Smooth muscle cell of trachea (primary cell): ENCODE measurements around the gene TAS2R10. TPM values are rescaled to one million over a fixed set of nuclear protein-coding genes. Genes with fewer than 3 reads are reported as not detected.

Experiments used
- total RNA-seq: library from RNA; depleted of rRNA; stranded (reverse); fragments of >200 nt; gene quantifications from 2 replicates; pipeline ENCODE4 v1.2.1, GENCODE V29; 2014

TAS2R10 gene, protein sequence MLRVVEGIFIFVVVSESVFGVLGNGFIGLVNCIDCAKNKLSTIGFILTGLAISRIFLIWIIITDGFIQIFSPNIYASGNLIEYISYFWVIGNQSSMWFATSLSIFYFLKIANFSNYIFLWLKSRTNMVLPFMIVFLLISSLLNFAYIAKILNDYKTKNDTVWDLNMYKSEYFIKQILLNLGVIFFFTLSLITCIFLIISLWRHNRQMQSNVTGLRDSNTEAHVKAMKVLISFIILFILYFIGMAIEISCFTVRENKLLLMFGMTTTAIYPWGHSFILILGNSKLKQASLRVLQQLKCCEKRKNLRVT
- 0.99 and 1.6 TPM in 2 replicates for total RNA-seq

GRCh38 chr12:10826258-10826657 lies at the start of gene TAS2R10:
Gene TAS2R10, minus strand, starts transcription at chr12:10826358. Its CDS starts 89 bp downstream, at chr12:10826269.

GRCh38 chr12:10849425-10849878 lies 23.3 kb upstream of the TAS2R10 start, which contains the start of gene PRR4:
Gene PRR4, minus strand, starts transcription at chr12:10849475. Its CDS starts 38 bp downstream, at chr12:10849437.

GRCh38 chr12:10810068-10810467 lies 16.1 kb downstream of the TAS2R10 start, which contains the start of gene TAS2R9:
Gene TAS2R9, minus strand, starts transcription at chr12:10810168. Its CDS starts 93 bp downstream, at chr12:10810075.

GRCh38 chr12:10807186-10807585 lies 19.0 kb downstream of the TAS2R10 start, which contains the start of gene TAS2R8:
Gene TAS2R8, minus strand, starts transcription at chr12:10807286. Its CDS starts 306 bp downstream, at chr12:10806980.

GRCh38 chr12:10802587-10802986 lies 23.6 kb downstream of the TAS2R10 start, which contains the start of gene TAS2R7:
Gene TAS2R7, minus strand, starts transcription at chr12:10802627. Its CDS starts 57 bp downstream, at chr12:10802570.

Other genes starting within 250 kb of the TAS2R10 start
- 8.1 and 25.7 TPM in 2 replicates for gene MAGOHB, start 212.7 kb downstream of the TAS2R10 start, total RNA-seq
- 0.50 TPM in 1 of 2 replicates, not detected in the other for gene STYK1, start 152.3 kb downstream of the TAS2R10 start, total RNA-seq
- 80.9 and 140 TPM in 2 replicates for gene YBX3, start 103.0 kb downstream of the TAS2R10 start, total RNA-seq
- gene TAS2R7, start 23.7 kb downstream of the TAS2R10 start, total RNA-seq, result not detected in 2 replicates
- 0.29 TPM in 1 of 2 replicates, not detected in the other for gene TAS2R8, start 19.1 kb downstream of the TAS2R10 start, total RNA-seq
- not detected in 2 replicates for gene TAS2R9, start 16.2 kb downstream of the TAS2R10 start, total RNA-seq
- 0.73 and 3.0 TPM in 2 replicates for gene PRR4, start 23.1 kb upstream of the TAS2R10 start, total RNA-seq
- 10.8 and 25.5 TPM in 2 replicates for gene PRH1, start 57.9 kb upstream of the TAS2R10 start, total RNA-seq
- 1.3 and 4.7 TPM in 2 replicates for gene TAS2R13, start 83.2 kb upstream of the TAS2R10 start, total RNA-seq
- not detected in 2 replicates for gene PRH2, start 102.9 kb upstream of the TAS2R10 start, total RNA-seq
- gene TAS2R14, start 112.9 kb upstream of the TAS2R10 start, total RNA-seq, result 2.3 and 4.1 TPM in 2 replicates
- 2.3 and 6.8 TPM in 2 replicates for gene TAS2R50, start 160.6 kb upstream of the TAS2R10 start, total RNA-seq
- 2.8 and 5.1 TPM in 2 replicates for gene TAS2R20, start 171.9 kb upstream of the TAS2R10 start, total RNA-seq
- gene TAS2R19, start 196.3 kb upstream of the TAS2R10 start, total RNA-seq, result 4.5 and 9.6 TPM in 2 replicates
- gene TAS2R31, start 205.0 kb upstream of the TAS2R10 start, total RNA-seq, result 5.1 and 9.2 TPM in 2 replicates
- gene TAS2R46, start 235.9 kb upstream of the TAS2R10 start, total RNA-seq, result 2.0 and 6.3 TPM in 2 replicates